CD4-positive, alpha-beta T cell (primary cell): Measurements from ENCODE around the gene RAB20. TPM values are rescaled to one million over a fixed set of nuclear protein-coding genes. Genes with fewer than 3 reads are reported as not detected.
"Not testable (repeated sequence)": the region's sequence is repeated elsewhere in the genome, so short reads cannot be mapped to it uniquely, and the experiment has no call there.

Experiments used
- ATAC-seq: fragments of 200-7000 bp; cut with Tn5 transposase; one replicate; pipeline ENCODE4 v1.10.0; 2022; ENCODE audit warnings: mild to moderate bottlenecking; ENCODE audit not compliant: poor library complexity
- CTCF ChIA-PET: fragments of 350-600 bp; sonication (Branson Sonifier 250); formaldehyde crosslinking; loops from one replicate; lab custom pipeline; 2021; ENCODE audit warnings: antibody characterized with exemption, inconsistent platforms; lab: Charles Lee
- POLR2A ChIA-PET: fragments of 350-600 bp; sonication (Branson Sonifier 250); formaldehyde crosslinking; loops from one replicate; lab custom pipeline; 2021; ENCODE audit warnings: antibody characterized with exemption, inconsistent platforms; lab: Charles Lee
- DNase-seq, 14 experiments: peaks; one replicate each; pipeline ENCODE4 v3.0.0-alpha.2; 2013 to 2020; ENCODE audit warnings: mixed read lengths in 2 of 14
- H3K27ac ChIP-seq, 2 donors: one replicate each; pipeline versions ENCODE4 v1.5.1 to v1.7.0; 2013; ENCODE audit warnings: low read length in 2 of 2, low read depth in 1 of 2, mild to moderate bottlenecking in 1 of 2
- H3K27me3 ChIP-seq, 2 experiments: 1 replicate in 1 of 2; 2 replicates in 1 of 2; pipeline versions ENCODE4 v1.6.1 to v1.7.0; 2013; ENCODE audit warnings: low read length in 2 of 2, control low read depth in 1 of 2, mild to moderate bottlenecking in 1 of 2, moderate library complexity in 1 of 2; ENCODE audit not compliant: insufficient read depth in 2 of 2, control insufficient read depth in 1 of 2
- H3K36me3 ChIP-seq: one replicate; pipeline ENCODE4 v1.6.1; 2013; ENCODE audit warnings: low read length, control low read depth; ENCODE audit not compliant: insufficient read depth
- H3K4me1 ChIP-seq: one replicate; pipeline ENCODE4 v1.6.1; 2013; ENCODE audit warnings: low read length, control low read depth; ENCODE audit not compliant: insufficient read depth
- H3K4me3 ChIP-seq: one replicate; pipeline ENCODE4 v1.5.1; 2013; ENCODE audit warnings: mild to moderate bottlenecking, low read length, moderate library complexity
- H3K9me3 ChIP-seq, 2 experiments: 1 replicate in 1 of 2; 2 replicates in 1 of 2; pipeline versions ENCODE4 v1.6.1 to v1.7.0; 2013; ENCODE audit warnings: low read length in 2 of 2, mild to moderate bottlenecking in 2 of 2, control low read depth in 1 of 2, moderate library complexity in 1 of 2; ENCODE audit not compliant: control insufficient read depth in 1 of 2, insufficient read depth in 1 of 2
- H3K27ac Mint-ChIP-seq: one replicate; pipeline ENCODE4 v1.8.0; 2020; ENCODE audit warnings: mixed read lengths
- H3K27me3 Mint-ChIP-seq: one replicate; pipeline ENCODE4 v1.8.0; 2021; ENCODE audit warnings: mixed read lengths
- H3K36me3 Mint-ChIP-seq: one replicate; pipeline ENCODE4 v1.8.0; 2021; ENCODE audit warnings: low read depth, mixed read lengths
- H3K4me1 Mint-ChIP-seq: one replicate; pipeline ENCODE4 v1.8.0; 2021; ENCODE audit warnings: low read depth, mixed read lengths
- H3K4me3 Mint-ChIP-seq: one replicate; pipeline ENCODE4 v1.8.0; 2020; ENCODE audit warnings: mild to moderate bottlenecking, mixed read lengths
- H3K9me3 Mint-ChIP-seq: one replicate; pipeline ENCODE4 v1.8.0; 2020; ENCODE audit warnings: mixed read lengths
- CTCF ChIP-seq: fragments of 200-600 bp; IDR thresholded peaks from one replicate; pipeline ENCODE4 v1.8.0; 2022; ENCODE audit warnings: antibody characterized with exemption, mild to moderate bottlenecking
- intact Hi-C, 2 experiments: fragments of 100-400 bp; cut with DNase I in 1 of 2; cut with micrococcal nuclease in 1 of 2; formaldehyde crosslinking; loops; one replicate each; pipeline versions ENCODE4 v1.15.1 to v1.9.0; 2023 to 2025; cut with DNase I, micrococcal nuclease
- total RNA-seq, 174 experiments: library from RNA in 2 of 174; stranded (reverse) in 2 of 174; gene quantifications; one replicate each; pipeline ENCODE4 v1.2.3 and lab custom pipeline; 2021 to 2026

The RAB20 gene
- total RNA-seq, 2 experiments from 2014 or later = 0.89 to 1.4 TPM

GRCh38 chr13:110571896-110572777 is 10.6 kb upstream of the RAB20 start:
- Histone ChIP-seq H3K4me3 (no peak overlapping the region), H3K36me3 (no peaks in the 10 kb centered on the region), H3K27ac (no peak overlapping the region), H3K4me1 (peaks cover 6% of the 10 kb centered on the region), H3K9me3 (no peaks in the 10 kb centered on the region), H3K27me3 (peaks cover 20 to 32% of the 10 kb centered on the region in 2 experiments)
- ChIA-PET CTCF (no interaction called here), POLR2A (no interaction called here)
- H3K9me3 Mint-ChIP-seq = no peaks in the 10 kb centered on the region
- H3K27ac Mint-ChIP-seq = no peak overlapping the region
- ATAC-seq = no peak
- DNase-seq = no peak
- no peaks in the 10 kb centered on the region for H3K36me3 Mint-ChIP-seq
- intact Hi-C loops = no loop called here
- H3K4me1 Mint-ChIP-seq = peaks cover 9% of the 10 kb centered on the region
- no peak for TF ChIP-seq CTCF
- H3K27me3 Mint-ChIP-seq = peaks cover 62% of the 10 kb centered on the region
- no peak overlapping the region for H3K4me3 Mint-ChIP-seq

GRCh38 chr13:110570886-110571285 is 9.4 kb upstream of the RAB20 start:
- no peak for TF ChIP-seq CTCF
- H3K27ac ChIP-seq = no peak overlapping the region
- POLR2A ChIA-PET = no interaction called here
- DNase-seq (no peak), ATAC-seq (no peak)
- H3K4me1 ChIP-seq = peaks cover 6% of the 10 kb centered on the region
- Mint-ChIP-seq H3K4me1 (peaks cover 5% of the 10 kb centered on the region), H3K27ac (no peak overlapping the region), H3K36me3 (no peaks in the 10 kb centered on the region), H3K27me3 (peaks cover 53% of the 10 kb centered on the region), H3K4me3 (no peak overlapping the region), H3K9me3 (no peaks in the 10 kb centered on the region)
- intact Hi-C loops = no loop called here
- no peaks in the 10 kb centered on the region for H3K9me3 ChIP-seq
- H3K36me3 ChIP-seq = no peaks in the 10 kb centered on the region
- no peak overlapping the region for H3K4me3 ChIP-seq
- H3K27me3 ChIP-seq = peaks cover 20 to 30% of the 10 kb centered on the region in 2 experiments
- CTCF ChIA-PET = no interaction called here

- intact Hi-C loops = loop anchor here in 1 of 2 experiments (10.0 kb wide), 2 partner anchors 115 to 345 kb away; partner anchors contain the start of gene ANKRD10
- ATAC-seq, DNase-seq, POLR2A ChIA-PET, H3K27ac ChIP-seq, H3K36me3 Mint-ChIP-seq, H3K36me3 ChIP-seq, H3K4me3 Mint-ChIP-seq, H3K4me1 ChIP-seq, H3K4me1 Mint-ChIP-seq, H3K4me3 ChIP-seq, H3K9me3 ChIP-seq, H3K9me3 Mint-ChIP-seq, H3K27ac Mint-ChIP-seq: not testable (repeated sequence)
- peaks cover 14 to 24% of the 10 kb centered on the region in 2 experiments for H3K27me3 ChIP-seq
- H3K27me3 Mint-ChIP-seq = peaks cover 44% of the 10 kb centered on the region
- CTCF ChIA-PET = interaction anchor here (0.5 kb wide), 1 partner anchor 503 kb away, joined by 4 read pairs; no protein-coding TSS in a partner anchor
These were observed 8.4 kb upstream of the RAB20 start for GRCh38 chr13:110569962-110570361.
